GM12878 (cell line): ENCODE measurements around the gene MOK. TPM values are rescaled to one million over a fixed set of nuclear protein-coding genes. Genes with fewer than 3 reads are reported as not detected.

Source experiments
- CBFB ChIP-seq: IDR thresholded peaks from 2 replicates; pipeline ENCODE4 v1.6.1; 2016; ENCODE audit warnings: antibody characterized with exemption, low read depth
- CHD2 ChIP-seq: IDR thresholded peaks from 2 replicates; pipeline ENCODE4 v1.6.1; 2011; ENCODE audit warnings: low read depth, low read length, improper control_type of control experiment, borderline replicate concordance
- HDAC2 ChIP-seq: fragments of 200-600 bp; sonication (generic); IDR thresholded peaks from 2 replicates; pipeline ENCODE4 v1.6.1; 2017
- MTA3 ChIP-seq: IDR thresholded peaks from 2 replicates; pipeline ENCODE4 v1.6.1; 2012; ENCODE audit warnings: low read length, inconsistent platforms, borderline replicate concordance
- NRF1 ChIP-seq: conservative IDR thresholded peaks from 2 replicates; pipeline ENCODE4 v1.6.1; 2011; ENCODE audit warnings: mild to moderate bottlenecking, low read depth, low read length, improper control_type of control experiment
- PML ChIP-seq: IDR thresholded peaks from 2 replicates; pipeline ENCODE4 v1.6.1; 2012; ENCODE audit warnings: low read length, inconsistent platforms
- SMAD5 ChIP-seq: IDR thresholded peaks from 2 replicates; pipeline ENCODE4 v1.6.1; 2016; ENCODE audit warnings: antibody characterized with exemption, low read depth
- SRF ChIP-seq, 2 experiments: IDR thresholded peaks; 2 replicates each; pipeline ENCODE4 v1.6.1; 2011; ENCODE audit warnings: low read depth in 2 of 2, low read length in 2 of 2, mild to moderate bottlenecking in 1 of 2, moderate library complexity in 1 of 2
- STAT1 ChIP-seq: fragments of 450-650 bp; conservative IDR thresholded peaks from 2 replicates; pipeline ENCODE4 v1.6.1; 2014; ENCODE audit warnings: antibody characterized with exemption, mild to moderate bottlenecking
- SUPT20H ChIP-seq: IDR thresholded peaks from 2 replicates; pipeline ENCODE4 v1.6.1; 2011; ENCODE audit warnings: low read depth, mild to moderate bottlenecking, low read length, moderate library complexity, borderline replicate concordance; ENCODE audit not compliant: control insufficient read depth
- ZNF217 ChIP-seq: fragments of 450-650 bp; IDR thresholded peaks from 2 replicates; pipeline ENCODE4 v1.6.1; 2017; ENCODE audit warnings: antibody characterized with exemption, mild to moderate bottlenecking
- ZNF384 ChIP-seq: IDR thresholded peaks from 2 replicates; pipeline ENCODE4 v1.6.1; 2012; ENCODE audit warnings: low read depth, mild to moderate bottlenecking, low read length, improper control_type of control experiment, borderline replicate concordance
- polyA plus RNA-seq, 11 experiments: library from polyadenylated mRNA; depleted of rRNA in 4 of 11; unstranded in 6 of 11; stranded (reverse) in 5 of 11; fragments of >200 nt; fragmentation: Nextera tagmentation in 4 of 11; fragmentation: Illumina TruSeq in 1 of 11; extraction: Ambion mirVana in 4 of 11; extraction: Trizol in 1 of 11; gene quantifications; 1 replicate in 1 of 11; 2 replicates in 10 of 11; pipeline versions ENCODE4 v1.2.1 to v1.2.3, GENCODE V29; 2011 to 2016; ENCODE audit warnings: inconsistent platforms in 2 of 11, missing spikeins in 2 of 11, low read depth in 1 of 11
- total RNA-seq, 4 experiments: library from RNA; depleted of rRNA in 3 of 4; stranded (reverse); fragments of >200 nt in 3 of 4; fragmentation: Illumina TruSeq in 1 of 4; extraction: Trizol in 1 of 4; gene quantifications; 2 replicates each; pipeline versions ENCODE4 v1.2.1 to v1.2.3, GENCODE V29; 2013 to 2021
- TF ChIP-seq, protein P1 (sequence below): IDR thresholded peaks from 2 replicates; pipeline ENCODE4 v1.6.1; 2012; ENCODE audit warnings: mild to moderate bottlenecking, low read depth, low read length
- TF ChIP-seq, protein P2 (sequence below): IDR thresholded peaks from 2 replicates; pipeline ENCODE4 v1.6.1; 2011; ENCODE audit warnings: low read depth, mild to moderate bottlenecking, low read length, moderate library complexity, borderline replicate concordance; ENCODE audit errors: extremely low read depth
- TF ChIP-seq, protein P3 (sequence below): IDR thresholded peaks from 2 replicates; pipeline ENCODE4 v1.6.1; 2012; ENCODE audit warnings: improper control_type of control experiment, low read depth, low read length; ENCODE audit not compliant: insufficient replicate concordance
- TF ChIP-seq, protein P4 (sequence below): IDR thresholded peaks from 2 replicates; pipeline ENCODE4 v1.6.1; 2012; ENCODE audit warnings: low read depth, low read length, improper control_type of control experiment

Gene MOK
- total and polyA plus RNA-seq, 10 of the 15 experiments (the other 5 are each of a cell fraction or from before 2014, with no cell fraction given), result 0.10 to 3.0 (median 1.4) TPM

DNA sequence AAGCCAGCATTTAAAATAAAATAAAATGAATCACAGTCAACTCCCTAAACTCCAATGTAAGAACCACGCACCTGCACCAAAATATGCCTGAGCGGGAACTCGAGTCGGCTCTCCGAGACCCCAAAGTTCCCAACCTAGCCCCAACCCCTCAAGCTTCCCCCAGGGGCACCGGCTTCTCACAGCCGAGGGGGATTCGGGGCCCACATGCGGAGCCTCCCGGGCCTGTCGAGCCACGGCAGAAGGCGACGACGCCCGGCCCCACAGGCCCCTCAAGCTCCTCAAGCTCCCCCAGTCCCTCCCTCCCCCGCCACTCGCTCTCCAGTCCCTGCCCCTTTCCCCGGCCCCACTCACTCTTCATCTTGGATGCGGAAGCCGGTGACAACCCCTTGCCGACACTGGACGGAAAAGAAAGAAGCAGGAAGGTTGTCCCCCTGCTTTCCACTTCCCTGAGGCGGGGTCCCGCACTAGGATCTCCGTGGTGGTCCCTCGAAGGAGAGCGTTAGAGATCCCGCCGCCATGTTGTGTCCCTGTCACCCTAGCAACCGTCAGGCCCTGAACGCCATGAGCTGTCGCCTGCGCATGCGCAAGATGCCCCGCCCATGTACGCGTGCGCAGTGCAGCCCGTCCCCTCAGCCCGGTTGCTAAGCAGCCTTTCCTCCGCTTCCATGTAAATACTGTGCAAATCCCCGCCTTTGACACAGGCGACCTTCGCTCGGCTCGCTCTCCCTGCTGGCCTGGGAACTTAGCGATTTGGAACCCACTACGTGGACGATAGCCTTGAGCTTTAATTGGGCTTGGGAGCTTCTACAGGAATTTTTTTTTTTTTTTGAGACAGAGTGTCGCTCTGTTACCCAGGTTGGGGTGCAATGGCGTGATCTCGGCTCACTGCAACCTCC lies at the start of gene MOK (continued):
- TF ChIP-seq, protein P1, sequence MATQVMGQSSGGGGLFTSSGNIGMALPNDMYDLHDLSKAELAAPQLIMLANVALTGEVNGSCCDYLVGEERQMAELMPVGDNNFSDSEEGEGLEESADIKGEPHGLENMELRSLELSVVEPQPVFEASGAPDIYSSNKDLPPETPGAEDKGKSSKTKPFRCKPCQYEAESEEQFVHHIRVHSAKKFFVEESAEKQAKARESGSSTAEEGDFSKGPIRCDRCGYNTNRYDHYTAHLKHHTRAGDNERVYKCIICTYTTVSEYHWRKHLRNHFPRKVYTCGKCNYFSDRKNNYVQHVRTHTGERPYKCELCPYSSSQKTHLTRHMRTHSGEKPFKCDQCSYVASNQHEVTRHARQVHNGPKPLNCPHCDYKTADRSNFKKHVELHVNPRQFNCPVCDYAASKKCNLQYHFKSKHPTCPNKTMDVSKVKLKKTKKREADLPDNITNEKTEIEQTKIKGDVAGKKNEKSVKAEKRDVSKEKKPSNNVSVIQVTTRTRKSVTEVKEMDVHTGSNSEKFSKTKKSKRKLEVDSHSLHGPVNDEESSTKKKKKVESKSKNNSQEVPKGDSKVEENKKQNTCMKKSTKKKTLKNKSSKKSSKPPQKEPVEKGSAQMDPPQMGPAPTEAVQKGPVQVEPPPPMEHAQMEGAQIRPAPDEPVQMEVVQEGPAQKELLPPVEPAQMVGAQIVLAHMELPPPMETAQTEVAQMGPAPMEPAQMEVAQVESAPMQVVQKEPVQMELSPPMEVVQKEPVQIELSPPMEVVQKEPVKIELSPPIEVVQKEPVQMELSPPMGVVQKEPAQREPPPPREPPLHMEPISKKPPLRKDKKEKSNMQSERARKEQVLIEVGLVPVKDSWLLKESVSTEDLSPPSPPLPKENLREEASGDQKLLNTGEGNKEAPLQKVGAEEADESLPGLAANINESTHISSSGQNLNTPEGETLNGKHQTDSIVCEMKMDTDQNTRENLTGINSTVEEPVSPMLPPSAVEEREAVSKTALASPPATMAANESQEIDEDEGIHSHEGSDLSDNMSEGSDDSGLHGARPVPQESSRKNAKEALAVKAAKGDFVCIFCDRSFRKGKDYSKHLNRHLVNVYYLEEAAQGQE, result no peak
- TF ChIP-seq STAT1 (no peak), MTA3 (no peak), NRF1 (peak; percentile 99), CHD2 (no peak), SUPT20H (no peak), PML (no peak), SRF (IDR thresholded peaks at IDR 0.05; ENCODE audit: low read depth in 2 of 2, low read length in 2 of 2) (no peak), ZNF384 (peak; percentile 56; the same call in 1 of the 2 replicates), SMAD5 (no peak), ZNF217 (no peak), CBFB (no peak), HDAC2 (0 out of 2 replicates have a peak, but pooled peaks have one; percentile 40)
- TF ChIP-seq, protein P2, sequence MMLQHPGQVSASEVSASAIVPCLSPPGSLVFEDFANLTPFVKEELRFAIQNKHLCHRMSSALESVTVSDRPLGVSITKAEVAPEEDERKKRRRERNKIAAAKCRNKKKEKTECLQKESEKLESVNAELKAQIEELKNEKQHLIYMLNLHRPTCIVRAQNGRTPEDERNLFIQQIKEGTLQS, result peak; percentile 39; the same call in 1 of the 2 replicates
- TF ChIP-seq, protein P3, sequence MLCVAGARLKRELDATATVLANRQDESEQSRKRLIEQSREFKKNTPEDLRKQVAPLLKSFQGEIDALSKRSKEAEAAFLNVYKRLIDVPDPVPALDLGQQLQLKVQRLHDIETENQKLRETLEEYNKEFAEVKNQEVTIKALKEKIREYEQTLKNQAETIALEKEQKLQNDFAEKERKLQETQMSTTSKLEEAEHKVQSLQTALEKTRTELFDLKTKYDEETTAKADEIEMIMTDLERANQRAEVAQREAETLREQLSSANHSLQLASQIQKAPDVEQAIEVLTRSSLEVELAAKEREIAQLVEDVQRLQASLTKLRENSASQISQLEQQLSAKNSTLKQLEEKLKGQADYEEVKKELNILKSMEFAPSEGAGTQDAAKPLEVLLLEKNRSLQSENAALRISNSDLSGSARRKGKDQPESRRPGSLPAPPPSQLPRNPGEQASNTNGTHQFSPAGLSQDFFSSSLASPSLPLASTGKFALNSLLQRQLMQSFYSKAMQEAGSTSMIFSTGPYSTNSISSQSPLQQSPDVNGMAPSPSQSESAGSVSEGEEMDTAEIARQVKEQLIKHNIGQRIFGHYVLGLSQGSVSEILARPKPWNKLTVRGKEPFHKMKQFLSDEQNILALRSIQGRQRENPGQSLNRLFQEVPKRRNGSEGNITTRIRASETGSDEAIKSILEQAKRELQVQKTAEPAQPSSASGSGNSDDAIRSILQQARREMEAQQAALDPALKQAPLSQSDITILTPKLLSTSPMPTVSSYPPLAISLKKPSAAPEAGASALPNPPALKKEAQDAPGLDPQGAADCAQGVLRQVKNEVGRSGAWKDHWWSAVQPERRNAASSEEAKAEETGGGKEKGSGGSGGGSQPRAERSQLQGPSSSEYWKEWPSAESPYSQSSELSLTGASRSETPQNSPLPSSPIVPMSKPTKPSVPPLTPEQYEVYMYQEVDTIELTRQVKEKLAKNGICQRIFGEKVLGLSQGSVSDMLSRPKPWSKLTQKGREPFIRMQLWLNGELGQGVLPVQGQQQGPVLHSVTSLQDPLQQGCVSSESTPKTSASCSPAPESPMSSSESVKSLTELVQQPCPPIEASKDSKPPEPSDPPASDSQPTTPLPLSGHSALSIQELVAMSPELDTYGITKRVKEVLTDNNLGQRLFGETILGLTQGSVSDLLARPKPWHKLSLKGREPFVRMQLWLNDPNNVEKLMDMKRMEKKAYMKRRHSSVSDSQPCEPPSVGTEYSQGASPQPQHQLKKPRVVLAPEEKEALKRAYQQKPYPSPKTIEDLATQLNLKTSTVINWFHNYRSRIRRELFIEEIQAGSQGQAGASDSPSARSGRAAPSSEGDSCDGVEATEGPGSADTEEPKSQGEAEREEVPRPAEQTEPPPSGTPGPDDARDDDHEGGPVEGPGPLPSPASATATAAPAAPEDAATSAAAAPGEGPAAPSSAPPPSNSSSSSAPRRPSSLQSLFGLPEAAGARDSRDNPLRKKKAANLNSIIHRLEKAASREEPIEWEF, result no peak
- TF ChIP-seq, protein P4, sequence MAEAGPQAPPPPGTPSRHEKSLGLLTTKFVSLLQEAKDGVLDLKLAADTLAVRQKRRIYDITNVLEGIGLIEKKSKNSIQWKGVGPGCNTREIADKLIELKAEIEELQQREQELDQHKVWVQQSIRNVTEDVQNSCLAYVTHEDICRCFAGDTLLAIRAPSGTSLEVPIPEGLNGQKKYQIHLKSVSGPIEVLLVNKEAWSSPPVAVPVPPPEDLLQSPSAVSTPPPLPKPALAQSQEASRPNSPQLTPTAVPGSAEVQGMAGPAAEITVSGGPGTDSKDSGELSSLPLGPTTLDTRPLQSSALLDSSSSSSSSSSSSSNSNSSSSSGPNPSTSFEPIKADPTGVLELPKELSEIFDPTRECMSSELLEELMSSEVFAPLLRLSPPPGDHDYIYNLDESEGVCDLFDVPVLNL, result no peak
- TF ChIP-seq, all 136 proteins: peak for 21
